Caco-2 (cell line): ENCODE data around the gene ADARB2. TPM values are rescaled to one million over a fixed set of nuclear protein-coding genes. Genes with fewer than 3 reads are reported as not detected.

ENCODE experiments used
- BruUV-seq: library from RNA; stranded (reverse); fragments of 400-500 nt; replicated peaks from 2 replicates; lab custom pipeline; 2021; lab: Mats Ljungman, UMichigan
- CTCF ChIA-PET: fragments of 300-600 bp; sonication (Branson Sonifier 250); formaldehyde crosslinking; loops from one replicate; lab custom pipeline; 2022; ENCODE audit warnings: antibody characterized with exemption; lab: Charles Lee
- POLR2A ChIA-PET: fragments of 300-600 bp; sonication (Branson Sonifier 250); formaldehyde crosslinking; loops from one replicate; lab custom pipeline; 2022; ENCODE audit warnings: antibody characterized with exemption; lab: Charles Lee
- DNase-seq, 2 experiments: peaks; one replicate each; pipeline versions ENCODE4 v3.0.0 to v3.0.0-alpha.2; 2020 to 2022
- H3K27me3 ChIP-seq: replicated peaks from 2 replicates; pipeline ENCODE4 v1.6.0; 2011; ENCODE audit warnings: low read length; ENCODE audit not compliant: control insufficient read depth, insufficient read depth
- H3K36me3 ChIP-seq: 2 replicates; pipeline ENCODE4 v1.5.1; 2011; ENCODE audit warnings: low read length; ENCODE audit not compliant: control insufficient read depth, insufficient read depth
- H3K4me1 ChIP-seq: fragments of 250-450 bp; sonication (Bioruptor Pico); 2 replicates; pipeline ENCODE4 v1.5.1; 2020; ENCODE audit warnings: mild to moderate bottlenecking
- H3K4me3 ChIP-seq: 2 replicates; pipeline ENCODE4 v1.5.1; 2011; ENCODE audit warnings: low read depth, mild to moderate bottlenecking, control low read depth, low read length
- H3K9me3 ChIP-seq: fragments of 250-450 bp; sonication (Bioruptor Pico); 2 replicates; pipeline ENCODE4 v1.5.1; 2020; ENCODE audit warnings: mild to moderate bottlenecking, moderate library complexity
- H3K27ac Mint-ChIP-seq: one replicate; pipeline ENCODE4 v1.8.0; 2022; ENCODE audit warnings: mixed read lengths; ENCODE audit not compliant: unreplicated experiment
- H3K27me3 Mint-ChIP-seq: one replicate; pipeline ENCODE4 v1.8.0; 2022; ENCODE audit warnings: mixed read lengths; ENCODE audit not compliant: insufficient read depth, unreplicated experiment
- H3K36me3 Mint-ChIP-seq: one replicate; pipeline ENCODE4 v1.8.0; 2022; ENCODE audit warnings: mild to moderate bottlenecking, mixed read lengths; ENCODE audit not compliant: insufficient read depth, unreplicated experiment
- H3K4me1 Mint-ChIP-seq: one replicate; pipeline ENCODE4 v1.8.0; 2022; ENCODE audit warnings: low read depth, mixed read lengths; ENCODE audit not compliant: unreplicated experiment
- H3K4me3 Mint-ChIP-seq: one replicate; pipeline ENCODE4 v1.8.0; 2022; ENCODE audit warnings: mild to moderate bottlenecking, moderate library complexity, mixed read lengths; ENCODE audit not compliant: unreplicated experiment
- H3K9me3 Mint-ChIP-seq: one replicate; pipeline ENCODE4 v1.8.0; 2022; ENCODE audit warnings: mixed read lengths; ENCODE audit not compliant: unreplicated experiment
- CTCF ChIP-seq, 2 experiments: fragments of 200-600 bp in 1 of 2; IDR thresholded peaks; 1 replicate in 1 of 2; 2 replicates in 1 of 2; pipeline versions ENCODE4 v1.5.1 to v1.8.0; 2011 to 2022; ENCODE audit warnings: antibody characterized with exemption in 1 of 2, control low read depth in 1 of 2, inconsistent platforms in 1 of 2, low read depth in 1 of 2, low read length in 1 of 2, mild to moderate bottlenecking in 1 of 2, moderate library complexity in 1 of 2; ENCODE audit not compliant: insufficient read depth in 1 of 2, severe bottlenecking in 1 of 2, unreplicated experiment in 1 of 2
- intact Hi-C: fragments of 100-400 bp; cut with micrococcal nuclease; formaldehyde crosslinking; loops from one replicate; pipeline ENCODE4 v1.10.0; 2022; ENCODE audit not compliant: unreplicated experiment
- total RNA-seq: library from RNA; stranded (reverse); gene quantifications from 2 replicates; pipeline ENCODE4 v1.2.3, GENCODE V29; 2022

Gene ADARB2
- total RNA-seq, 1 experiment from 2014 or later = 0.27 TPM

- ChIA-PET POLR2A (no interaction called here), CTCF (no interaction called here)
- intact Hi-C loops = no loop called here
- Histone ChIP-seq H3K27me3 (no peaks in the 10 kb centered on the region; the same call in 1 of the 2 replicates), H3K9me3 (no peaks in the 10 kb centered on the region), H3K4me1 (no peaks in the 10 kb centered on the region), H3K4me3 (no peak overlapping the region), H3K36me3 (no peaks in the 10 kb centered on the region)
- Mint-ChIP-seq H3K9me3 (no peaks in the 10 kb centered on the region), H3K27me3 (peaks cover 6% of the 10 kb centered on the region), H3K36me3 (no peaks in the 10 kb centered on the region), H3K27ac (no peak overlapping the region), H3K4me1 (no peaks in the 10 kb centered on the region), H3K4me3 (no peak overlapping the region)
- TF ChIP-seq CTCF (IDR thresholded peaks at IDR 0.05; ENCODE audit: insufficient read depth in 1 of 2, low read depth in 1 of 2, low read length in 1 of 2, severe bottlenecking in 1 of 2, unreplicated experiment in 1 of 2) = no peak
- no peak for DNase-seq
- no TSS peak for BruUV-seq
Measured at GRCh38 chr10:1153805-1154351, 583.4 kb downstream of the ADARB2 start.

GRCh38 chr10:1153251-1153763, 584.0 kb downstream of the ADARB2 start:
- Histone ChIP-seq H3K9me3 (no peaks in the 10 kb centered on the region), H3K36me3 (no peaks in the 10 kb centered on the region), H3K4me3 (no peak overlapping the region), H3K27me3 (no peaks in the 10 kb centered on the region; the same call in 1 of the 2 replicates), H3K4me1 (no peaks in the 10 kb centered on the region)
- H3K27ac Mint-ChIP-seq = no peak overlapping the region
- POLR2A ChIA-PET = no interaction called here
- no peaks in the 10 kb centered on the region for H3K9me3 Mint-ChIP-seq
- BruUV-seq = no TSS peak
- H3K4me1 Mint-ChIP-seq = no peaks in the 10 kb centered on the region
- DNase-seq = no peak
- H3K4me3 Mint-ChIP-seq = no peak overlapping the region
- CTCF ChIA-PET = no interaction called here
- intact Hi-C loops = no loop called here
- peaks cover 5% of the 10 kb centered on the region for H3K27me3 Mint-ChIP-seq
- TF ChIP-seq CTCF (IDR thresholded peaks at IDR 0.05; ENCODE audit: insufficient read depth in 1 of 2, low read depth in 1 of 2, low read length in 1 of 2, severe bottlenecking in 1 of 2, unreplicated experiment in 1 of 2) = no peak
- no peaks in the 10 kb centered on the region for H3K36me3 Mint-ChIP-seq

- no peaks in the 10 kb centered on the region for H3K9me3 ChIP-seq
- no peaks in the 10 kb centered on the region for H3K4me1 ChIP-seq
- no peak overlapping the region for H3K27ac Mint-ChIP-seq
- DNase-seq = no peak
- peaks cover 4% of the 10 kb centered on the region for H3K27me3 Mint-ChIP-seq
- no peaks in the 10 kb centered on the region for H3K4me1 Mint-ChIP-seq
- intact Hi-C loops = no loop called here
- no peak for TF ChIP-seq CTCF (IDR thresholded peaks at IDR 0.05; ENCODE audit: insufficient read depth in 1 of 2, low read depth in 1 of 2, low read length in 1 of 2, severe bottlenecking in 1 of 2, unreplicated experiment in 1 of 2)
- BruUV-seq = no TSS peak
- no peaks in the 10 kb centered on the region for H3K9me3 Mint-ChIP-seq
- no peak overlapping the region for H3K4me3 Mint-ChIP-seq
- H3K27me3 ChIP-seq = no peaks in the 10 kb centered on the region; the same call in 1 of the 2 replicates
- H3K36me3 ChIP-seq = no peaks in the 10 kb centered on the region
- H3K36me3 Mint-ChIP-seq = no peaks in the 10 kb centered on the region
- no peak overlapping the region for H3K4me3 ChIP-seq
- ChIA-PET POLR2A (no interaction called here), CTCF (no interaction called here)
Measured at GRCh38 chr10:1152386-1153250, 584.7 kb downstream of the ADARB2 start.
